Ovary (tissue), 9 donors: ENCODE measurements around the gene SRD5A1. TPM values are rescaled to one million over a fixed set of nuclear protein-coding genes. Genes with fewer than 3 reads are reported as not detected.

Experiments used
- DNase-seq, 5 donors: peaks; one replicate each; pipeline ENCODE4 v3.0.0-alpha.2; 2019 to 2020
- H3K27ac ChIP-seq, 2 donors: fragments of 200-600 bp; one replicate each; pipeline versions ENCODE4 v1.5.1 to v1.8.0; 2019 to 2022
- H3K27me3 ChIP-seq: fragments of 200-600 bp; one replicate; pipeline ENCODE4 v1.8.0; 2022
- H3K36me3 ChIP-seq: fragments of 200-600 bp; sonication (generic); one replicate; pipeline ENCODE4 v1.5.1; 2019
- H3K4me1 ChIP-seq: one replicate; pipeline ENCODE4 v1.8.1; 2013; ENCODE audit warnings: mild to moderate bottlenecking, moderate library complexity; ENCODE audit not compliant: insufficient read depth
- H3K4me3 ChIP-seq: fragments of 200-600 bp; sonication (generic); one replicate; pipeline ENCODE4 v1.5.1; 2017
- H3K9me3 ChIP-seq, 2 donors: fragments of 200-600 bp in 1 of 2; sonication (generic) in 1 of 2; one replicate each; pipeline versions ENCODE4 v1.5.1 to v1.8.1; 2013 to 2019; ENCODE audit warnings: mild to moderate bottlenecking in 1 of 2, moderate library complexity in 1 of 2
- EP300 ChIP-seq: sonication (generic); formaldehyde crosslinking; IDR thresholded peaks from one replicate; pipeline ENCODE4 v1.6.1; 2017; ENCODE audit warnings: antibody characterized with exemption
- POLR2A ChIP-seq: fragments of 450-650 bp; IDR thresholded peaks from one replicate; pipeline ENCODE4 v1.6.1; 2017; ENCODE audit warnings: antibody characterized with exemption, mild to moderate bottlenecking, moderate library complexity
- WGBS, 3 donors: extraction: QIAGEN DNeasy Blood & Tissue Kit in 1 of 3; methylation state at CpG; one replicate each; pipeline versions ENCODE4 v1.1.5 to v1.1.7; 2013 to 2017; 5-methylcytosine and 5-hydroxymethylcytosine counted together
- intact Hi-C, 4 donors: fragments of 100-400 bp; cut with DNase I; formaldehyde crosslinking; loops; one replicate each; pipeline versions ENCODE4 v1.11.0 to v1.15.1; 2022 to 2023
- polyA plus RNA-seq, 2 donors: library from polyadenylated mRNA; stranded (reverse); fragments of 200-250 nt in 1 of 2; fragments of 350-450 nt in 1 of 2; fragmentation: Illumina TruSeq in 1 of 2; extraction: RNeasy Lipid Tissue Mini Kit (QIAGEN cat#74804) in 1 of 2; gene quantifications; one replicate each; pipeline ENCODE4 v1.2.3, GENCODE V29; 2013 to 2014
- total RNA-seq, 7 donors: library from RNA; depleted of rRNA in 2 of 7; stranded (reverse); fragments of >200 nt in 2 of 7; fragmentation: NEBNext Ultra II Directional in 3 of 7; extraction: Animal tissue kit (Norgen Biotek cat#: 25700) in 3 of 7; gene quantifications; one replicate each; pipeline versions ENCODE4 v1.1.0 to v1.2.4, GENCODE V29; 2016 to 2023
- TF ChIP-seq, protein P1 (sequence below), 3 donors: fragments of 450-650 bp in 2 of 3; fragments of 200-600 bp in 1 of 3; IDR thresholded peaks; one replicate each; pipeline versions ENCODE4 v1.5.1 to v1.8.0; 2016 to 2022; ENCODE audit warnings: antibody characterized with exemption in 3 of 3, mild to moderate bottlenecking in 1 of 3
- donor health status: DM: no; HTN: no; CAD: no; lungs with moderate emphysema.
- donor health status: DM: no; HTN: no; CAD: no.
- donor health status: Bipolar disorder and iron deficiency.
- donor health status: DM: yes; HTN: yes; CAD: no.
- donor health status: DM: no; HTN: no; CAD: no.
- donor health status: DM: yes; HTN: yes; CAD: no.

SRD5A1 gene
- total and polyA plus RNA-seq, 9 donors = 4.4 to 13.5 (median 9.4) TPM

DNA sequence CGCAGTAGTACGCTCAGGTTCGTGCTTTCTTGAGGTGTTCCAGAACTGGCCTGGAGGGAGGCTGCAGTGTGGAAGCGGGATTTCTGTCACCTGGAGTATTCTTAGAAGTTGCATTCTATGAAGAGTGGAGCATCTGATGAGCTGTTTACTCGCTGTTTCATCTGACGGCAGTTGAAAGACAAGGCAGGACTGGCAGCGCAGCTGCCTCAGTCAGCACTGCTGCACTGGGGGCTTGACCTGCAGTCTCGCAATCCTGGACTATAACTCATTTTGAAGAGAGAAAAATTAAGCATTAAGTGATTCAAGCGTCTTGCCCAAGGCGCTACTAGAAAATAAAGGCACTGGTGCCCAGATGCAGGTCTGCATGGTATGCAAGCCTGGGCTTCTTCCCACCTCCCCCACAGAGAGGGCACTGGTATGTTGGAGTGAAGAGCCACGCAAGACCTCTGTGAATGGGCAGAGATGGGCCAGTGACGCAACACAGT lies 90.6 kb downstream of the SRD5A1 start:
- Histone ChIP-seq H3K36me3 (no peaks in the 10 kb centered on the region), H3K27me3 (no peaks in the 10 kb centered on the region), H3K4me1 (peaks cover 28% of the 10 kb centered on the region), H3K4me3 (no peak overlapping the region), H3K27ac (no peak overlapping the region), H3K9me3 (no peaks in the 10 kb centered on the region)
- no peak for DNase-seq
- TF ChIP-seq EP300 (no peak), POLR2A (no peak)
- TF ChIP-seq, protein P1, sequence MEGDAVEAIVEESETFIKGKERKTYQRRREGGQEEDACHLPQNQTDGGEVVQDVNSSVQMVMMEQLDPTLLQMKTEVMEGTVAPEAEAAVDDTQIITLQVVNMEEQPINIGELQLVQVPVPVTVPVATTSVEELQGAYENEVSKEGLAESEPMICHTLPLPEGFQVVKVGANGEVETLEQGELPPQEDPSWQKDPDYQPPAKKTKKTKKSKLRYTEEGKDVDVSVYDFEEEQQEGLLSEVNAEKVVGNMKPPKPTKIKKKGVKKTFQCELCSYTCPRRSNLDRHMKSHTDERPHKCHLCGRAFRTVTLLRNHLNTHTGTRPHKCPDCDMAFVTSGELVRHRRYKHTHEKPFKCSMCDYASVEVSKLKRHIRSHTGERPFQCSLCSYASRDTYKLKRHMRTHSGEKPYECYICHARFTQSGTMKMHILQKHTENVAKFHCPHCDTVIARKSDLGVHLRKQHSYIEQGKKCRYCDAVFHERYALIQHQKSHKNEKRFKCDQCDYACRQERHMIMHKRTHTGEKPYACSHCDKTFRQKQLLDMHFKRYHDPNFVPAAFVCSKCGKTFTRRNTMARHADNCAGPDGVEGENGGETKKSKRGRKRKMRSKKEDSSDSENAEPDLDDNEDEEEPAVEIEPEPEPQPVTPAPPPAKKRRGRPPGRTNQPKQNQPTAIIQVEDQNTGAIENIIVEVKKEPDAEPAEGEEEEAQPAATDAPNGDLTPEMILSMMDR (IDR thresholded peaks at IDR 0.05) = no peak
- WGBS, 3 donors = 81 to 89% (median 89%) methylated on average over 12 of the region's 12 CpGs
- intact Hi-C loops = loop anchor here in 1 of 4 donors (5.0 kb wide), 1 partner anchor 92 kb away; the partner anchor contains the start of genes NSUN2 and SRD5A1

Other genes starting within 250 kb of the SRD5A1 start
- 1 to 10 TPM in 4 of 7 donors, under 1 TPM in 3; 0.30 to 2.6 (median 1.1) TPM for gene UBE2QL1, start 184.6 kb upstream of the SRD5A1 start, total RNA-seq
- 1 to 10 TPM; 2.1 to 6.4 TPM for gene UBE2QL1, start 184.6 kb upstream of the SRD5A1 start, polyA plus RNA-seq
- 10 to 100 TPM; 34.7 to 52.1 (median 40.7) TPM for gene NSUN2, start 396 bp upstream of the SRD5A1 start, total RNA-seq
- 10 to 100 TPM; 33.5 to 33.8 TPM for gene NSUN2, start 396 bp upstream of the SRD5A1 start, polyA plus RNA-seq
- 10 to 100 TPM; 18.7 to 29.6 (median 27.2) TPM for gene TENT4A, start 80.0 kb downstream of the SRD5A1 start, total RNA-seq
- gene TENT4A, start 80.0 kb downstream of the SRD5A1 start, polyA plus RNA-seq = 10 to 100 TPM; 12.4 to 14.4 TPM